Measurements from ENCODE around the gene KCTD1.

DNA sequence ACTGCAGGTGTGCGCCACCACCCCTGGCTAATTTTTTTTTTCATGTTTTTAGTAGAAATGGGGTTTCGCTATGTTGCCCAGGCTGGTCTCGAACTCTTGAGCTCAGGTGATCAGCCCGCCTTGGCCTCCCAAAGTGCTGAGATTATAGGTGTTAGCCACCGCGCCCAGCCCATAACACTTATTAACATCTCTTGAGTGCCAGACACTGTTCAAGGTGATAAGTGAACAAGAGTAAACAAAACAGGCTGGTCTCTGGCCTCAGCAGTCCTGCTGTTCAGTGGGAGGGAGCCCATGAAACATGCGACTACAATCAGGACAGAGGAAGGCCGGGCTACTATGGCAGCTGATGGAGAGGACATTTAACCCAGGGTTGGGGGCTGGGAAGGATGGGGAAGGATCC lies 42.3 kb downstream of the KCTD1 start:
- TF ChIP-seq, protein P1, sequence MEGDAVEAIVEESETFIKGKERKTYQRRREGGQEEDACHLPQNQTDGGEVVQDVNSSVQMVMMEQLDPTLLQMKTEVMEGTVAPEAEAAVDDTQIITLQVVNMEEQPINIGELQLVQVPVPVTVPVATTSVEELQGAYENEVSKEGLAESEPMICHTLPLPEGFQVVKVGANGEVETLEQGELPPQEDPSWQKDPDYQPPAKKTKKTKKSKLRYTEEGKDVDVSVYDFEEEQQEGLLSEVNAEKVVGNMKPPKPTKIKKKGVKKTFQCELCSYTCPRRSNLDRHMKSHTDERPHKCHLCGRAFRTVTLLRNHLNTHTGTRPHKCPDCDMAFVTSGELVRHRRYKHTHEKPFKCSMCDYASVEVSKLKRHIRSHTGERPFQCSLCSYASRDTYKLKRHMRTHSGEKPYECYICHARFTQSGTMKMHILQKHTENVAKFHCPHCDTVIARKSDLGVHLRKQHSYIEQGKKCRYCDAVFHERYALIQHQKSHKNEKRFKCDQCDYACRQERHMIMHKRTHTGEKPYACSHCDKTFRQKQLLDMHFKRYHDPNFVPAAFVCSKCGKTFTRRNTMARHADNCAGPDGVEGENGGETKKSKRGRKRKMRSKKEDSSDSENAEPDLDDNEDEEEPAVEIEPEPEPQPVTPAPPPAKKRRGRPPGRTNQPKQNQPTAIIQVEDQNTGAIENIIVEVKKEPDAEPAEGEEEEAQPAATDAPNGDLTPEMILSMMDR (IDR thresholded peaks at IDR 0.05): no peak
- TF ChIP-seq POLR2A (IDR thresholded peaks at IDR 0.05): no peak
- no peak for TF ChIP-seq EP300 (IDR thresholded peaks at IDR 0.05)
